GM18498 (cell line): ENCODE results near the gene SLC39A10.

Experiments used
- ATAC-seq: cut with Tn5 transposase; IDR thresholded peaks from one replicate; pipeline ENCODE4 v1.9.1; 2021; ENCODE audit warnings: mild to moderate bottlenecking, moderate library complexity; ENCODE audit not compliant: unreplicated experiment

The SLC39A10 gene

GRCh38 chr2:195709901-195710806 lies 53.1 kb downstream of the SLC39A10 start:
- ATAC-seq, result no peak

- no peak for ATAC-seq
These were observed 54.5 kb downstream of the SLC39A10 start for GRCh38 chr2:195711478-195711877.

GRCh38 chr2:195716466-195716865 lies 59.4 kb downstream of the SLC39A10 start:
- no peak for ATAC-seq

GRCh38 chr2:195721042-195721441 lies 64.0 kb downstream of the SLC39A10 start:
- no peak for ATAC-seq

GRCh38 chr2:195722075-195722474 lies 65.0 kb downstream of the SLC39A10 start:
- ATAC-seq, result no peak

- ATAC-seq, result no peak
These were observed 70.1 kb downstream of the SLC39A10 start for GRCh38 chr2:195727106-195727505.

- no peak for ATAC-seq
These were observed 73.9 kb downstream of the SLC39A10 start for GRCh38 chr2:195730912-195731311.

GRCh38 chr2:195732574-195732973 lies 75.5 kb downstream of the SLC39A10 start:
- no peak for ATAC-seq

GRCh38 chr2:195733831-195734230 lies 76.8 kb downstream of the SLC39A10 start:
- ATAC-seq, result no peak

- ATAC-seq, result no peak
These were observed 77.4 kb downstream of the SLC39A10 start for GRCh38 chr2:195734395-195734794.

- ATAC-seq, result no peak
These were observed 77.9 kb downstream of the SLC39A10 start for GRCh38 chr2:195734931-195735330.

GRCh38 chr2:195735347-195735746 lies 78.3 kb downstream of the SLC39A10 start:
- no peak for ATAC-seq

- no peak for ATAC-seq
These were observed 80.7 kb downstream of the SLC39A10 start for GRCh38 chr2:195737511-195738325.

- no peak for ATAC-seq
These were observed 84.2 kb downstream of the SLC39A10 start for GRCh38 chr2:195741191-195741590.

GRCh38 chr2:195756218-195756942 lies 99.4 kb downstream of the SLC39A10 start:
- no peak for ATAC-seq

GRCh38 chr2:195758846-195759245 lies 101.8 kb downstream of the SLC39A10 start:
- no peak for ATAC-seq

GRCh38 chr2:195759877-195760276 lies 102.9 kb downstream of the SLC39A10 start:
- no peak for ATAC-seq

- no peak for ATAC-seq
These were observed 106.8 kb downstream of the SLC39A10 start for GRCh38 chr2:195763866-195764265.

- no peak for ATAC-seq
These were observed 109.7 kb downstream of the SLC39A10 start for GRCh38 chr2:195766691-195767090.

GRCh38 chr2:195768431-195768830 lies 111.4 kb downstream of the SLC39A10 start:
- no peak for ATAC-seq

GRCh38 chr2:195769975-195770374 lies 112.9 kb downstream of the SLC39A10 start:
- no peak for ATAC-seq
